ENCODE measurements around the gene SYCN. TPM values are rescaled to one million over a fixed set of nuclear protein-coding genes. Genes with fewer than 3 reads are reported as not detected.

The SYCN gene
- total and polyA plus RNA-seq, 2 of the 8 experiments (the other 6 are each of a cell fraction or from before 2014, with no cell fraction given): not detected

- Histone ChIP-seq H3K4me1 (replicated peaks in 1 of 4; ENCODE audit: control insufficient read depth in 3 of 4, insufficient read depth in 4 of 4, low read length in 3 of 4) (peaks cover 2 to 36% (median 16%) of the 10 kb centered on the region in 4 experiments), H2BK120ac (replicated peaks; ENCODE audit: low read depth, low read length) (no peak overlapping the region), H2BK15ac (ENCODE audit: low read length) (no peak overlapping the region), H2BK20ac (ENCODE audit: low read length) (no peak overlapping the region), H3K4ac (replicated peaks; ENCODE audit: insufficient read length, low read depth, low read length) (no peak overlapping the region), H4K20me1 (replicated peaks in 1 of 2; ENCODE audit: control insufficient read depth in 1 of 2, insufficient read depth in 2 of 2, low read length in 2 of 2) (peaks cover 13 to 32% of the 10 kb centered on the region in 2 experiments), H3K27me3 (replicated peaks in 1 of 4; ENCODE audit: control insufficient read depth in 3 of 4, extremely low read depth in 1 of 4, insufficient read depth in 3 of 4, low read length in 3 of 4) (no peaks in the 10 kb centered on the region), H3K23ac (ENCODE audit: insufficient read length) (no peak overlapping the region), H2BK12ac (ENCODE audit: low read depth, low read length) (no peak overlapping the region), H3K4me2 (ENCODE audit: insufficient read depth in 1 of 2, low read depth in 2 of 2, low read length in 2 of 2) (peak overlapping the region in 1 of 2 experiments; percentile 53; a peak in 2 of 4 replicates), H3K56ac (replicated peaks; ENCODE audit: insufficient read length, low read depth, low read length) (no peak overlapping the region), H3K27ac (ENCODE audit: low read depth, low read length) (no peak overlapping the region), H3K9ac (replicated peaks in 1 of 4; ENCODE audit: extremely low read depth in 1 of 4, low read depth in 3 of 4, low read length in 3 of 4) (no peak overlapping the region), H3K14ac (ENCODE audit: insufficient read length) (no peak overlapping the region), H3K36me3 (ENCODE audit: control insufficient read depth in 2 of 4, insufficient read depth in 4 of 4, low read length in 3 of 4) (peaks cover 0 to 5% (median 0%) of the 10 kb centered on the region in 4 experiments; a peak in 3 of 8 replicates), H3K79me2 (ENCODE audit: control insufficient read depth in 1 of 2, insufficient read depth in 2 of 2, low read length in 2 of 2) (peaks cover 0 to 14% of the 10 kb centered on the region in 2 experiments; a peak in 1 of 4 replicates), H2AFZ (ENCODE audit: low read length) (no peak overlapping the region), H4K8ac (ENCODE audit: extremely low read depth, insufficient read depth, low read length) (peak overlapping the region; percentile 80; the same call in 1 of the 2 replicates), H4K91ac (replicated peaks; ENCODE audit: insufficient read length, low read length) (no peak overlapping the region), H3K79me1 (ENCODE audit: low read depth, low read length) (peaks cover 13% of the 10 kb centered on the region), H2AK5ac (ENCODE audit: low read depth, low read length) (no peak overlapping the region), H4K5ac (ENCODE audit: insufficient read length, low read depth, low read length) (no peak overlapping the region), H3K9me3 (ENCODE audit: insufficient read depth in 2 of 2, low read depth in 1 of 2, low read length in 1 of 2) (no peaks in the 10 kb centered on the region), H3K18ac (ENCODE audit: extremely low read depth, low read length) (peak overlapping the region; percentile 48; the same call in 1 of the 2 replicates), H3K23me2 (ENCODE audit: low read depth, low read length) (no peaks in the 10 kb centered on the region), H2BK5ac (ENCODE audit: low read depth, low read length) (peak overlapping the region; percentile 52; the same call in 1 of the 2 replicates), H3K4me3 (ENCODE audit: extremely low read depth in 1 of 4, insufficient read depth in 2 of 4, low read depth in 3 of 4, low read length in 4 of 4) (no peak overlapping the region)
- FAIRE-seq: no peak
- 86% methylated on average over 7 of the region's 24 CpGs; no CpG with 5 or more reads in 1 of the 2 experiments for WGBS, 2 experiments (ENCODE audit: extremely low coverage in 1 of 2, insufficient coverage in 1 of 2, insufficient read length in 1 of 2, insufficient replicate concordance in 2 of 2, low coverage in 1 of 2, low lambda C conversion rate in 2 of 2, missing lambda C conversion rate in 1 of 2)
- POLR2A ChIA-PET (ENCODE audit: partially characterized antibody): interaction anchor here (0.7 to 1.8 kb wide), 8 partner anchors 8 to 45 kb away, joined by 3 to 6 read pairs (median 4); no protein-coding TSS in a partner anchor
- DNase-seq (ENCODE audit: low read depth in 1 of 2, low spot score in 2 of 2): no peak
- CTCF ChIA-PET (ENCODE audit: partially characterized antibody): interaction anchor here (0.7 to 2.8 kb wide), 11 partner anchors 13 to 59 kb away, joined by 3 to 7 read pairs (median 4); no protein-coding TSS in a partner anchor
- TF ChIP-seq RAD21 (IDR thresholded peaks at IDR 0.05 in 1 of 2, conservative IDR thresholded peaks at IDR 0.05 in 1 of 2; ENCODE audit: low read depth in 2 of 2, low read length in 2 of 2): no peak
- TF ChIP-seq POLR2AphosphoS5 (IDR thresholded peaks at IDR 0.05; ENCODE audit: low read depth, low read length): no peak
- no peak for TF ChIP-seq PHF8 (conservative IDR thresholded peaks at IDR 0.05; ENCODE audit: low read depth, low read length)
- no peak for TF ChIP-seq SUZ12 (IDR thresholded peaks at IDR 0.05; ENCODE audit: low read length)
- no peak for TF ChIP-seq GABPA (IDR thresholded peaks at IDR 0.05; ENCODE audit: borderline replicate concordance, insufficient read depth, low read length)
- TF ChIP-seq KDM1A (IDR thresholded peaks at IDR 0.05; ENCODE audit: borderline replicate concordance, low read length): no peak
- no peak for TF ChIP-seq BACH1 (IDR thresholded peaks at IDR 0.05; ENCODE audit: low read length)
- TF ChIP-seq NANOG (IDR thresholded peaks at IDR 0.05; ENCODE audit: insufficient read depth, low read depth, low read length, poor library complexity, severe bottlenecking): no peak
- TF ChIP-seq CREB1 (IDR thresholded peaks at IDR 0.05): no peak
- TF ChIP-seq SP2 (IDR thresholded peaks at IDR 0.05; ENCODE audit: low read length): no peak
- no peak for TF ChIP-seq TAF1 (IDR thresholded peaks at IDR 0.05; ENCODE audit: low read depth, low read length)
These were observed 37.3 kb downstream of the SYCN start for GRCh38 chr19:39166571-39167391.

Data from H1 (cell line).